K562 (cell line): ENCODE data around the gene CRK. TPM values are rescaled to one million over a fixed set of nuclear protein-coding genes. Genes with fewer than 3 reads are reported as not detected.

Experiments used
- E2F6 ChIP-seq, 2 experiments: IDR thresholded peaks; 2 replicates each; pipeline ENCODE4 v1.6.1; 2011; ENCODE audit warnings: borderline replicate concordance in 1 of 2, control low read depth in 1 of 2, low read depth in 1 of 2, low read length in 1 of 2, mild to moderate bottlenecking in 1 of 2, mixed read lengths in 1 of 2, moderate library complexity in 1 of 2; ENCODE audit not compliant: insufficient read depth in 1 of 2, insufficient read length in 1 of 2, poor library complexity in 1 of 2, severe bottlenecking in 1 of 2; ENCODE audit errors: extremely low read depth in 1 of 2
- KLF13 ChIP-seq: fragments of 450-650 bp; IDR thresholded peaks from 2 replicates; pipeline ENCODE4 v1.6.1; 2016; ENCODE audit warnings: missing genetic modification characterization, low read depth, mild to moderate bottlenecking, missing compliant biosample characterization, moderate library complexity, borderline replicate concordance
- MGA ChIP-seq: fragments of 450-650 bp; IDR thresholded peaks from 2 replicates; pipeline ENCODE4 v1.6.1; 2016; ENCODE audit warnings: mild to moderate bottlenecking, moderate library complexity
- NR2C2 ChIP-seq, 2 experiments: fragments of 200-800 bp in 1 of 2; sonication (Bioruptor generic) in 1 of 2; sonication (generic) in 1 of 2; formaldehyde crosslinking in 1 of 2; IDR thresholded peaks; 2 replicates each; pipeline versions ENCODE4 v1.6.1 to v1.8.0; 2016 to 2022; ENCODE audit warnings: mild to moderate bottlenecking in 1 of 2, missing compliant biosample characterization in 1 of 2, missing genetic modification characterization in 1 of 2, missing genetic modification reagents in 1 of 2
- POLR2G ChIP-seq: fragments of 200-400 bp; formaldehyde crosslinking; IDR thresholded peaks from 2 replicates; pipeline ENCODE4 v1.6.1; 2017; ENCODE audit warnings: low read depth, mild to moderate bottlenecking, antibody characterized with exemption, low read length, moderate library complexity
- ZNF511 ChIP-seq: sonication (generic); formaldehyde crosslinking; IDR thresholded peaks from 2 replicates; pipeline ENCODE4 v1.8.0; 2022; ENCODE audit warnings: mild to moderate bottlenecking, missing genetic modification reagents
- polyA plus RNA-seq, 8 experiments: library from polyadenylated mRNA; depleted of rRNA in 4 of 8; stranded (reverse) in 5 of 8; unstranded in 3 of 8; fragments of >200 nt; fragmentation: Nextera tagmentation in 2 of 8; fragmentation: Illumina TruSeq in 1 of 8; extraction: Ambion mirVana in 2 of 8; extraction: Trizol in 1 of 8; gene quantifications; 2 replicates each; pipeline versions ENCODE4 v1.2.1 to v1.2.3, GENCODE V29; 2011 to 2014; ENCODE audit warnings: inconsistent platforms in 1 of 8, missing spikeins in 1 of 8
- total RNA-seq, 7 experiments: library from RNA; depleted of rRNA in 6 of 7; stranded (reverse); fragments of >200 nt in 6 of 7; fragmentation: Illumina TruSeq in 2 of 7; extraction: Trizol in 2 of 7; gene quantifications; 2 replicates each; pipeline versions ENCODE4 v1.2.1 to v1.2.3, GENCODE V29; 2011 to 2021; ENCODE audit warnings: low replicate concordance in 1 of 7

CRK gene
- total and polyA plus RNA-seq, 9 of the 15 experiments (the other 6 are each of a cell fraction or from before 2014, with no cell fraction given) = 13.1 to 40.2 (median 26.1) TPM

GRCh38 chr17:1462164-1463112 lies 6.4 kb upstream of the CRK start (continued):
- TF ChIP-seq MGA (peak; percentile 36; the same call in 1 of the 2 replicates), E2F6 (IDR thresholded peaks at IDR 0.05; ENCODE audit: borderline replicate concordance in 1 of 2, extremely low read depth in 1 of 2, insufficient read depth in 1 of 2, insufficient read length in 1 of 2, low read depth in 1 of 2, low read length in 1 of 2, poor library complexity in 1 of 2, severe bottlenecking in 1 of 2) (peak in 1 of 2 experiments; percentile 83), NR2C2 (CRISPR knock-in tag; IDR thresholded peaks at IDR 0.05) (no peak), NR2C2 (tag; IDR thresholded peaks at IDR 0.05) (0 out of 2 replicates have a peak, but pooled peaks have one; percentile 9), ZNF511 (CRISPR knock-in tag) (no peak), POLR2G (0 out of 2 replicates have a peak, but pooled peaks have one; percentile 28), KLF13 (tag) (no peak)
